ENCODE measurements around the gene FAM236B.
"Not testable (repeated sequence)": the region's sequence is repeated elsewhere in the genome, so short reads cannot be mapped to it uniquely, and the experiment has no call there.

The FAM236B gene

GRCh38 chrX:72782560-72782959 lies at the start of gene FAM236B:
Gene FAM236B, minus strand, starts transcription at chrX:72782660. Its CDS starts 100 bp downstream, at chrX:72782560.
- DNase-seq (ENCODE audit: low read depth) = not testable (repeated sequence)

GRCh38 chrX:72830701-72831100 lies 48.2 kb upstream of the FAM236B start:
- DNase-seq (ENCODE audit: low read depth) = not testable (repeated sequence)

- DNase-seq (ENCODE audit: low read depth) = not testable (repeated sequence)
Observed at GRCh38 chrX:72808110-72808509, 25.6 kb upstream of the FAM236B start, which contains the start of gene FAM236D. Gene FAM236D, minus strand, starts transcription at chrX:72808210. Its CDS starts 100 bp downstream, at chrX:72808110.

GRCh38 chrX:72790390-72790789 lies 7.9 kb upstream of the FAM236B start:
- not testable (repeated sequence) for DNase-seq (ENCODE audit: low read depth)

- not testable (repeated sequence) for DNase-seq (ENCODE audit: low read depth)
Observed at GRCh38 chrX:72788142-72788541, 5.7 kb upstream of the FAM236B start.

GRCh38 chrX:72783964-72784363 lies 1.5 kb upstream of the FAM236B start:
- DNase-seq (ENCODE audit: low read depth) = not testable (repeated sequence)

GRCh38 chrX:72783365-72783936 lies 991 bp upstream of the FAM236B start:
- DNase-seq (ENCODE audit: low read depth) = not testable (repeated sequence)

GRCh38 chrX:72778146-72778545 lies 4.3 kb downstream of the FAM236B start:
- not testable (repeated sequence) for DNase-seq (ENCODE audit: low read depth)

GRCh38 chrX:72777467-72777790 lies 5.0 kb downstream of the FAM236B start:
- not testable (repeated sequence) for DNase-seq (ENCODE audit: low read depth)

- DNase-seq (ENCODE audit: low read depth) = not testable (repeated sequence)
Observed at GRCh38 chrX:72776653-72777466, 5.6 kb downstream of the FAM236B start, which contains the start of gene DMRTC1B. Gene DMRTC1B, plus strand, starts transcription at chrX:72776890. Its CDS starts 68,246 bp downstream, at chrX:72845136.

- DNase-seq (ENCODE audit: low read depth) = not testable (repeated sequence)
Observed at GRCh38 chrX:72760454-72760853, 22.0 kb downstream of the FAM236B start.

- DNase-seq (ENCODE audit: low read depth) = not testable (repeated sequence)
Observed at GRCh38 chrX:72748545-72748944, 33.9 kb downstream of the FAM236B start.

GRCh38 chrX:72745546-72745945 lies 36.9 kb downstream of the FAM236B start:
- DNase-seq (ENCODE audit: low read depth) = not testable (repeated sequence)

GRCh38 chrX:72735561-72735960 lies 46.9 kb downstream of the FAM236B start:
- no peak for DNase-seq (ENCODE audit: low read depth)

GRCh38 chrX:72733636-72734035 lies 48.8 kb downstream of the FAM236B start:
- not testable (repeated sequence) for DNase-seq (ENCODE audit: low read depth)

Measured in stromal cell of bone marrow (primary cell).